Neuron (in vitro differentiated cells): ENCODE measurements around the gene VPS54.

Experiments used
- H2AFZ ChIP-seq: one replicate; pipeline ENCODE4 v1.6.1; 2013; ENCODE audit warnings: low read depth, mild to moderate bottlenecking, inconsistent platforms, low read length, moderate library complexity
- H3K27me3 ChIP-seq: one replicate; pipeline ENCODE4 v1.6.1; 2013; ENCODE audit warnings: low read length; ENCODE audit not compliant: insufficient read depth
- H3K36me3 ChIP-seq: one replicate; pipeline ENCODE4 v1.6.1; 2013; ENCODE audit warnings: low read length; ENCODE audit not compliant: insufficient read depth
- H3K4me1 ChIP-seq: one replicate; pipeline ENCODE4 v1.6.1; 2013; ENCODE audit warnings: low read length; ENCODE audit not compliant: insufficient read depth
- H3K4me3 ChIP-seq: 2 replicates; pipeline ENCODE4 v1.5.1; 2013; ENCODE audit warnings: mild to moderate bottlenecking, low read length, moderate library complexity
- H3K9me3 ChIP-seq: one replicate; pipeline ENCODE4 v1.6.1; 2013; ENCODE audit warnings: low read length

Gene VPS54

DNA sequence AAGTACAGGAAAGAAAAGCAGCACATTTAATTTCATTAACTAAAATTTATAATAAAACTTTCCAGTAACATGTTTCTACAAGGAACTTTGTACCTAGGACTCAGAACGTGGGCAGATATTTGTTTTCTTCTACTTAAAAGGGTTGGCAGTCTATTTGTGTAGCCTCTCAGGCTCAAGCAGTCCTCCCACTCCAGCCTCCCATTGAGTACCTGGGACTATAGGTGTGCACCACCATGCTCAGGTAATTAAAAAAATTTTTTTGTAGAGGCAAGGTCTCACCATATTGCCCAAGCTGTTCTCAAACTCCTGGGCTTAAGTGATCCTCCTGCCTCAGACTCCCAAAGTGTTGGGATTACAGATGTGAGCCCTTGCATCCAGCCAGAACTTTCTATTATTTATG is 140.7 kb downstream of the VPS54 start:
- peaks cover 9% of the 10 kb centered on the region for H3K9me3 ChIP-seq
- no peak overlapping the region for H3K4me3 ChIP-seq
- peaks cover 8% of the 10 kb centered on the region for H3K4me1 ChIP-seq
- peaks cover 24% of the 10 kb centered on the region for H3K36me3 ChIP-seq
- no peak overlapping the region for H2AFZ ChIP-seq
- no peaks in the 10 kb centered on the region for H3K27me3 ChIP-seq

DNA sequence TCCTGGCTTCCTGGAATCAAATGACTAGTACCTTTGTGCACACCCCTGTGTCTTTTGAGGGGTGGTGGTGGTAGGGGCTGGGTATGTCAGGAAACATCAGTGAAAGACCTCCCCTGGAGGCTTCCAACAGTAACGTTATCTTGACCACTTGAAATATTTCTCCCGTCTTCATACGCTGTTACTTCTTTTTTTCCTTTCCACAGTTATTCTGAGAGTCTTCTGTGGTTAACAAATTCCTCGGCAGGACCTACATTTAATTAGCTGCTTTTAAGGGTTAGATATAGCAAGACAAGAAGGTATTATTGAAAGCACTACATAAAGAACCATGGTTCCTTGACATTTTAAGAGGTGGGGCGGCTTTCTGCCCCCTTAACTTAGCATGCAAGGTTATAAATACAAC is 142.9 kb downstream of the VPS54 start:
- H3K36me3 ChIP-seq, result peaks cover 22% of the 10 kb centered on the region
- peaks cover 18% of the 10 kb centered on the region for H3K9me3 ChIP-seq
- H3K4me3 ChIP-seq, result no peak overlapping the region
- H2AFZ ChIP-seq, result no peak overlapping the region
- H3K4me1 ChIP-seq, result peaks cover 8% of the 10 kb centered on the region
- H3K27me3 ChIP-seq, result no peaks in the 10 kb centered on the region

DNA sequence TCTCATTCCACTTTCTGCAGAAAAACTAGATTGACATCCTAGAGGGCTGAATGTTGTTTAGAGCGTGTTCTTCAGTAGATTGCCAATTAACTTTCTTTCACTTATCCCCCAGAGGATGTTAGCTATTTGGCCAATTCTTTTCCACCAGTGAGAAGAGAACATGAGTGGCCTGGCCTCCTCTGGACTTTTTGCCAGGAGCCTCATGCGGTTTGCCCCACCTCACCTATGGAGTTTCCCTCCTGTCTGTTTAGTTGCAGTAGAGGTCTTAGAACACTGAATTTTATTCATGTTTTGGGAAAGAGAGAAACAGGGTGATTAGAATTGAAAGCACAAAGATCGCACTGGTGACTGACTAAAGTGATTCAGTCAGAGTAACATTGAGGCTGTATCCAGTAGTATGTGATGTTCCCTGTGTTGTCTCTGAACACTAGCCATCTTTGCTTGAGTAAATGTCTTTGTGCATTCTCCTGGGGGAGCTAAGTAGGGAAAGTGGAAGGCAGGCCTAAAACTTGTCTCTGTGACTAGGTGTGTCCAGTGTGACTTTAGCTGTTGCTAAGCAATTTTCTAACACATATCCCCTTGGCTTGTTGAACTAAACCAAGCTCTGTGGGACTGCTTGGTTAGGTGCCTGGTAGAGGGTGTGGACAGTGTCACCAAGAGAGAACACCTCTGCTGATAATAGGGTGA is 143.5 kb downstream of the VPS54 start:
- no peaks in the 10 kb centered on the region for H3K27me3 ChIP-seq
- H2AFZ ChIP-seq, result no peak overlapping the region
- H3K4me1 ChIP-seq, result peaks cover 6% of the 10 kb centered on the region
- H3K36me3 ChIP-seq, result peaks cover 22% of the 10 kb centered on the region
- no peak overlapping the region for H3K4me3 ChIP-seq
- H3K9me3 ChIP-seq, result peaks cover 18% of the 10 kb centered on the region

DNA sequence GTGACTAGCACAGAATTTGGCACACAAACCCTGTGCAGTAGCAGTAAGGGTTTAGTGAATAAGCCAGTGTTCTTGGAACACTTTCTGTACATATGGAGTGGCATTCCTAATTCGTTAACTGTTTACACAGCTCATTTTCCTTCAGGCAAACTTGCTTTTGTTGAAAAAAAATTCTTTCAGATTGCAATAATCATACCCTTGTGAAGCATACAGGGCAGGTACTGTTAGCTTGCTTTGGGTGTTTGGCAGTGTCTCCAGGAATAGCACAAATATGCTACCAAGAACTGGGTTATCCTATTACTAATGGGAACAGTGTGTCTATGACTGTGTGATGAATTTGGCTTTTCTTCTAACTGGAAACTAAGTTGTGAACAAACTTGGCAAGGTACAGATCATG is 144.1 kb downstream of the VPS54 start:
- Histone ChIP-seq H3K4me1 (peaks cover under 1% of the 10 kb centered on the region), H3K4me3 (no peak overlapping the region), H3K27me3 (no peaks in the 10 kb centered on the region), H2AFZ (no peak overlapping the region), H3K36me3 (peaks cover 22% of the 10 kb centered on the region), H3K9me3 (peaks cover 18% of the 10 kb centered on the region)

DNA sequence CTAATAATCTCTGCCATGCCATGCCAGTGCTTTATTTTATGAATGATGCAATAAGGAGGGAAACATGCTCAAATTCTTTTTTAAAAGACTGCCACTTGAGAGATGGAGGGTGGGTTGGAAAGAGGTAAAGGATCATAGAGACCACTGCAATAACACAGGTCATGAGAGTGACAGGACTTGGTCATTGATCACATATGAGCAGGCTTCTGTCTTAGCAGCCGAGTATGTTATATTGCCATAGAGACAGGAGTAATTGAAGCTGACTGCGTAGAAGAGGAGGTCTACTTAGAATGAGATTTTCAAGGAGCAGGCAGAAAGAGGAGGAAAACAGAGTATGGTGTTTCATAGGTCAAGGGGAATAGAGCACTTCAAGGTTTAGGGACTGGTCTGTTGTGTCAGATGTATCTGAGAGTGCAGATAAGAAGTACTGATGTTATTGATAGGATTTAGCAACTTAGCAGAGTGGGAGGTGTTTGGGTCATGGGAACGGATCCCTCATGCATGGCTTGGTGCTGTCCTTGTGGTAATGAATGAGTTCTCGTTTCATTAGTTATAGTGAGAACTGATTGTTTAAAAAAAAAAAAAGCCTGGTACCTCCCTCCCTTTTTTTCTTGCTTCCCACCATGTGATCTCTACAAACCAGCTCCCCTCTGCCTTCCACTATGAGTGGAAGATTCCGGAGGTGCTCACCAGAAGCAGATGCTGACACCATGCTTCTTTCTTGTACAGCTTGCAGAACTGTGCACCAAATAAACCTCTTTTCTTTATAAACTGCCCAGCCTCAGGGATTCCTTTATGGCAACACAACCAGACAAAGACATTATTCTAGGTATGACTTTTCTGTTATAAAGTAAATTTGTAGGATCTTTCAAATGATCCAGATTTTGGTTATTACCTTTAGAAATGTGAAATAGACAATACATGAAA is 144.8 kb downstream of the VPS54 start:
- no peaks in the 10 kb centered on the region for H3K4me1 ChIP-seq
- H3K27me3 ChIP-seq, result no peaks in the 10 kb centered on the region
- no peak overlapping the region for H3K4me3 ChIP-seq
- peaks cover 22% of the 10 kb centered on the region for H3K36me3 ChIP-seq
- H3K9me3 ChIP-seq, result peaks cover 18% of the 10 kb centered on the region
- no peak overlapping the region for H2AFZ ChIP-seq

DNA sequence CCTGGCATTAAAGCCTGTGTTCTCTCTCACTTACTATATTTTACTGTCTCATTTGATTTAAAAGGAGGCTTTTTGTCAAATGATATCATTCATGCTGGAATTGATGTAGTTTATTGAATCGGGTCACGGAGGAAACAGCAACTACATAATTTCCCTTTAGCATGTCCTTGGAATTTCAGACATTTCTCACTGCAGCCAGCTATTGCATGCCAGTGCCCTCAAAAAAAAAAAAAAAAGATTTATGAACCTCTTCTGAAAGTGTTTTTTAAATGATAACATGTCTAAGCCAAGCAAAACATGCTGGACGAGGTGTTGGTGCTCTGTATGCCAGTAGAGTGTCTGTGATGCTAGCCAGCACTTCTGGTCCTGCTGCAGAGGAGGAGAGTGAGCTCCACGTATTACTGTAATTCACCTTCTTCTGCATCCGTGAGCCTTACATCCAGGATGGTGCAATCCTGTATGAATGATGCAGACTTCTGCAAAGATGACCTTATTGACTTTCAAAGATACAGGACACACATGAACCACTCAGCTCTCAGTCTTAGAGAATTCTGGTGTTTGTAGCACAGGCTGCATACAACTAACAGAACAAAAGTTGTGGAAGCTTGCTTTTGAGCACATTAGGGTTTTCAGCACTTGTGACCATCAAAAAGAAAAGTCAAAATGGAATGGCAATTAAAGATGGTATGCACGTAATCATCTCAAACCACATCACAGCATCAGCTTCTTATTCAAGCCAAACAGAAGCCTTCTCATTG is 146.5 kb downstream of the VPS54 start:
- no peaks in the 10 kb centered on the region for H3K27me3 ChIP-seq
- H3K36me3 ChIP-seq, result peaks cover 22% of the 10 kb centered on the region
- H3K9me3 ChIP-seq, result peaks cover 18% of the 10 kb centered on the region
- H3K4me1 ChIP-seq, result no peaks in the 10 kb centered on the region
- no peak overlapping the region for H3K4me3 ChIP-seq
- no peak overlapping the region for H2AFZ ChIP-seq

DNA sequence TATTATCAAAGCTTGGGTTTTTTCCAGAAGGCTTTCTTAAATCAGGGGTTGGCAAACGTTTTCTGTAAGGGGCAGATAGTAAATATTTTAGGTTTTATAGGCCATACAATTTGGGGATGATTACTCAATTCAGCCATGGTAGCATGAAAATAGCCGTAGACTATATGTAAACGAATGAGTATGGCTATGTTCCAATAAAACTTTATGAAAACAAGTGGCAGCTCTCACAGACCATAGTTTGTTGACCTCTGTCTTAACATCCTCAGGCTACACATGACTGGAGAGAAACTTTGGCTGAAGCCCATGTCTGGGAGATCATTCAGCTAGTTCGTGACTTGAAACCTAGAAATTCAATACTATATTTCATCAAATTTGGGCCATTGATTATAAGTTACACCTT is 147.4 kb downstream of the VPS54 start:
- peaks cover 22% of the 10 kb centered on the region for H3K36me3 ChIP-seq
- no peaks in the 10 kb centered on the region for H3K4me1 ChIP-seq
- no peak overlapping the region for H2AFZ ChIP-seq
- peaks cover 18% of the 10 kb centered on the region for H3K9me3 ChIP-seq
- H3K4me3 ChIP-seq, result no peak overlapping the region
- H3K27me3 ChIP-seq, result no peaks in the 10 kb centered on the region

DNA sequence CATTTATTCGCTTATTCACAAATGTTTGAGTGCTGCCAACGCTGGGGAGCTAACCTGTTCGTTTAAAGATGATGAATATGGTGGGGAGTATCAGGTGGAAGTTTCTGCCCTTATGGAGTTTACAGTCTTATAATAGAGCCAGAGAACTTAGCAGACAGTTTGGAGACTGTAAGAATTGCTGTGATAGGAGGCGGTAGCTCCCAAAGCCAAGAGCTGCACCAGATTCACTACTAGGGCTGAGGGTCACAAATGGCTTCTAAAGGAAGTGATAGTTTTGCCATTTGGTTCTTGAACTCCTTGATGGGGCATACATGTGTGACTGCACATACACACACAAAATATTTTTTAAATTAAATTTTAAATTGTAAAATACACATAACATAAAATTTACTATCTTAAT is 148.5 kb downstream of the VPS54 start:
- no peak overlapping the region for H2AFZ ChIP-seq
- H3K27me3 ChIP-seq, result no peaks in the 10 kb centered on the region
- no peak overlapping the region for H3K4me3 ChIP-seq
- H3K4me1 ChIP-seq, result no peaks in the 10 kb centered on the region
- H3K36me3 ChIP-seq, result peaks cover 24% of the 10 kb centered on the region
- peaks cover 18% of the 10 kb centered on the region for H3K9me3 ChIP-seq

DNA sequence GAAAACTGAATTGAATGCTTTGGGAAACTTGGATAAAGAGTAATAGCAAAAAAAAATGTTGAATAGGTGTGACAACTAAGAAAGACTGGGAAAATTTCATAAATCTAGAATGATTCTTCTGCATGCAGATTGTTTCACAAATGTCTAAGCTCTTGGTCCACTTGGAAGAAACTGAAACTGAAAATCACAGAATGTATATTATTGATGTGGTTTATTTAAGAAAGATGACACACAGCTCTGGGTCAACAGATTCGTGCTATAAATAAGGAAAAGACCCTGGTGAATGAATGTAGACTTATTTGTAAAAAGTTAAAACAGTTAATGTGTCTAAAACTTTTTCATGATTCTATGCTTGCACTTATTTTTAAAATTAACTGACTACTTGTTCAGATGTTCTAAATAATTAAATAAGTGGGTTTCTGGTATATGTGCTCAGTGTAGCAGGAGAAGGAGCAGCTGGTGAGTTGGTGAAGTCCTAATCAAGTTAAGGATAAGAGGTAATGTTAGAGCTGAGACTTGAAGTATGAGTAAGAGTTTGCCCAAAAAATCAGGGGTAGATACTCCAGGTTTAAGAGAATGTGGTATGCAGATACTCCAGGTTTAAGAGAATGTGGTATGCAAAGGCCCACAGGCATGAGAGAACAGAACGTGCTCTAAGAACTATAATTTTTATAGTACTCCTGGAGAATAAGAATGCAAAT is 153.1 kb downstream of the VPS54 start:
- H3K4me3 ChIP-seq, result no peak overlapping the region
- H3K27me3 ChIP-seq, result no peaks in the 10 kb centered on the region
- no peaks in the 10 kb centered on the region for H3K4me1 ChIP-seq
- no peaks in the 10 kb centered on the region for H3K9me3 ChIP-seq
- H2AFZ ChIP-seq, result no peak overlapping the region
- H3K36me3 ChIP-seq, result peaks cover 31% of the 10 kb centered on the region

DNA sequence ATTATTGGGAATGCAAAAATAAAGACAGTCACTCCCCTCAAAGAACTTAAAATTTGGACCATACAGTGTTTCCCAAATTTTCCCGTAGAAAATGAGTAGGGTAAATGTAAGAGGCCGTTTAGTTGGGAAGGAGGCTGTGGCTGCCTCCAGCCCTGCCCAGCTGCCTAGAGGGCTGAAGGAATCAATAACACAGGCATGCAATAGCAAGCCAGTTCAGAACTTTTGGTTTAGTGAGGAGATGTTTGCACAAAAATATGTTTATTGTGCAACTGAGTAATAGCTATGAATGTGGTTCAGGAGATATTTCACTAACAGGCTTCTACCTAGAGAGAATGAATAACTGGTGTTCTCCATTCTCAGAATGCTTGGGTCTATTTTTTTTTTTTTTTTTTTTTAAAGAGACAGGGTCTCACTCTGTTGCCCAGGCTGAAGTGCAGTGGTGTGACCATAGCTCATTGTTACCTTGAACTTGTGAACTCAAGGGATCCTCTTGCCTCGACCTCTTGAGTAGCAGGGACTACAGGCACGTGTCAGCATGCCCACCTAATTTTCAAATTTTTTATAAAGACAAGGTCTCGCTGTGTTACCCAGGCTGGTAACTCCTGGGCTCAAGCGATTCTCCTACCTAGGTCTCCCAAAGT is 153.9 kb downstream of the VPS54 start:
- Histone ChIP-seq H3K4me3 (no peak overlapping the region), H3K36me3 (peaks cover 36% of the 10 kb centered on the region), H3K27me3 (no peaks in the 10 kb centered on the region)

DNA sequence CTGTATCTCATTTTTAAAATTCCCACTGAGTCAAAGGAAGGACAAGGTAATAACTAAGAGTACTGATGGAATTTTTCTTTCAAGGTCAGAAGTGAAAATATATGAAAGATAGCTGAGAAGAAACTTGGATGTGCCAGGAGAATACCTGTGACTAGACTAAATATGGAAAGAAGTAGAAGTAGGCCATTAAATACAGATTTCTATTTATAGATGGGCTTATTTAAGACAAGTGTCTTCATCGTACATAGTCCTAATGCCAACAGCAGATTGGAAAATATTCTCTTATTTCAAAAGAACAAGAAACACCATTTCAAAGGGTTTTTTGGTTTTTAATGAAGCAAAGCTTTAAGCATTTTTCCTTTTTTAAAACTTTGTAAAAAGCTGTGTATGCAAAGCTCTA is 155.5 kb downstream of the VPS54 start:
- peaks cover 3% of the 10 kb centered on the region for H3K9me3 ChIP-seq
- no peaks in the 10 kb centered on the region for H3K27me3 ChIP-seq
- no peak overlapping the region for H2AFZ ChIP-seq
- peaks cover 48% of the 10 kb centered on the region for H3K36me3 ChIP-seq
- H3K4me1 ChIP-seq, result no peaks in the 10 kb centered on the region
- no peak overlapping the region for H3K4me3 ChIP-seq

More for the DNA sequence above, 153.9 kb downstream of the VPS54 start:
- Histone ChIP-seq H2AFZ (no peak overlapping the region), H3K9me3 (no peaks in the 10 kb centered on the region), H3K4me1 (no peaks in the 10 kb centered on the region)

DNA sequence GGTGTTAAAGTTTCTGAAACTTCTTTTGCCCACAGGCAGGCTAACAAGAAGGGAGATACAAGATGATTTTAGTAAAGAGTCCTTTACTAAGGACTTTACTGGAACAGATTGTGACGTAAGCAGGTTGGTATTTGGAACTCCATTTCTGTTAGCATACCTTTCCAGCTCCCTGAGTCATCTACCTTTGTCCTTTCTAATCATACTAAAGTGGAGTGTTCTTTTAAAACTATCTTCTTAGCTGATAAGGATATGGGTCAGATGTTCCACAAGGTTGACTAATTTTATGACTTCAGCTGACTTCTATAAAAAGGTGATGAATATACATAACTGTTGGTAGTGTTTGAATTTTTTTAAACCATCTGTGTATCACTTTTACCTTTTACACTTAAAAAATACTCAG is 156.4 kb downstream of the VPS54 start:
- no peak overlapping the region for H3K4me3 ChIP-seq
- peaks cover 6% of the 10 kb centered on the region for H3K9me3 ChIP-seq
- no peak overlapping the region for H2AFZ ChIP-seq
- H3K36me3 ChIP-seq, result peaks cover 56% of the 10 kb centered on the region
- no peaks in the 10 kb centered on the region for H3K27me3 ChIP-seq
- no peaks in the 10 kb centered on the region for H3K4me1 ChIP-seq
